ENCODE data around the gene BACH1.
"Not testable (repeated sequence)": the region's sequence is repeated elsewhere in the genome, so short reads cannot be mapped to it uniquely, and the experiment has no call there.

Gene BACH1

DNA sequence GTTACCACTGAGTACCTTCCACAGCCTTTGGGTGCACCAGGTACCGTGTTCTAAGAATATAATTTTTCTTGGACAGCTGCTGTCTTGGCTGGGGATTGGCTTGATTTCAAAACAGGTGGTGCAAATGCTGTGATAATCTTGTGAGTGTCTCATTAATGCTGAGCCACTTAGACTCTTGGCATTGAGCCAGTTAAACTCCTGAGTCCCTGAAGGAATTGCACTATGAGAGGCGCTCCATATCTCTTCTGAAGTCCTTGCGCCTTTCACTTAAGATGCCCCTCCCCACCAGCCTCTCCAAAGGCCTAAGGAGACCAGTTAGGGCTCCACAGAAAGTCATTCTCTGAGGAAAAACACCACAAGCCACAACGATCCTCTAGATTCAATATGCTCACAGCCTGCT, 51.0 kb downstream of the BACH1 start:
- no peak for DNase-seq (ENCODE audit: low read depth, low spot score)
- TF ChIP-seq, protein P1, sequence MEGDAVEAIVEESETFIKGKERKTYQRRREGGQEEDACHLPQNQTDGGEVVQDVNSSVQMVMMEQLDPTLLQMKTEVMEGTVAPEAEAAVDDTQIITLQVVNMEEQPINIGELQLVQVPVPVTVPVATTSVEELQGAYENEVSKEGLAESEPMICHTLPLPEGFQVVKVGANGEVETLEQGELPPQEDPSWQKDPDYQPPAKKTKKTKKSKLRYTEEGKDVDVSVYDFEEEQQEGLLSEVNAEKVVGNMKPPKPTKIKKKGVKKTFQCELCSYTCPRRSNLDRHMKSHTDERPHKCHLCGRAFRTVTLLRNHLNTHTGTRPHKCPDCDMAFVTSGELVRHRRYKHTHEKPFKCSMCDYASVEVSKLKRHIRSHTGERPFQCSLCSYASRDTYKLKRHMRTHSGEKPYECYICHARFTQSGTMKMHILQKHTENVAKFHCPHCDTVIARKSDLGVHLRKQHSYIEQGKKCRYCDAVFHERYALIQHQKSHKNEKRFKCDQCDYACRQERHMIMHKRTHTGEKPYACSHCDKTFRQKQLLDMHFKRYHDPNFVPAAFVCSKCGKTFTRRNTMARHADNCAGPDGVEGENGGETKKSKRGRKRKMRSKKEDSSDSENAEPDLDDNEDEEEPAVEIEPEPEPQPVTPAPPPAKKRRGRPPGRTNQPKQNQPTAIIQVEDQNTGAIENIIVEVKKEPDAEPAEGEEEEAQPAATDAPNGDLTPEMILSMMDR (IDR thresholded peaks at IDR 0.05; ENCODE audit: insufficient read depth, low read length, missing control alignments): no peak
- H3K4me3 ChIP-seq (ENCODE audit: low read depth, low read length): no peak overlapping the region
- POLR2A ChIA-PET: interaction anchor here (0.6 kb wide), 1 partner anchor 208 kb away, joined by 3 read pairs; no protein-coding TSS in a partner anchor
- CTCF ChIA-PET: interaction anchor here (1.2 to 2.5 kb wide), 6 partner anchors 10 to 261 kb away, joined by 3 to 9 read pairs (median 6); no protein-coding TSS in a partner anchor

DNA sequence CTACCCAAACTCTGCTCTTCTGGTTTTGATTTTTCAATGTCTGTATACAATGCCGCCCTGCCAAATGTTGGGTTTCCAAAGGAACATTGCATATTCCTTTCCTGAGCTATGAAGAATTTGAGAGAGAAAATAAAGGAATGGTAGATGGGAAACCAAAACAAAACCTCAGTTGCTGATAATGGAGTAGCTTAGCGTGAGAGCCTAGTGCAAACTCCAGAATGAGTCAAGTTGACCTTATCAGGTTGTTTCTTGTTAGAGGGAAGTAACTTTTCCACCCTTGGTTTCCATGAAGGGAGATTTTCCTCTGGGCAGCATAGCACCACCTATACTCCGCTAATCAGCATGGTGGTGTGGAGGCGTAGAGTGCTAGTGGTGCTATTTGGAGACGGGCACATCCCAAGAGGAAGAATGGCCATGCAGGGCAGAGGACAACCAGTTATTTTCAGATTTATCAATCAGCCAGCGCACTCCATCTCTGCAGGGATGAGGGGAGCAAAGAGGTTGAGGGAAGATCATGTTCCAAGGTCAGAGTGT, 51.6 kb downstream of the BACH1 start:
- no peak overlapping the region for H3K4me3 ChIP-seq (ENCODE audit: low read depth, low read length)
- TF ChIP-seq, protein P1 (IDR thresholded peaks at IDR 0.05; ENCODE audit: insufficient read depth, low read length, missing control alignments): no peak
- ChIA-PET CTCF (interaction anchor here (0.9 to 2.5 kb wide), 7 partner anchors 11 to 262 kb away, joined by 3 to 9 read pairs (median 6); no protein-coding TSS in a partner anchor), POLR2A (interaction anchor here (0.7 kb wide), 1 partner anchor 10 kb away, joined by 3 read pairs; no protein-coding TSS in a partner anchor)
- DNase-seq (ENCODE audit: low read depth, low spot score): no peak

DNA sequence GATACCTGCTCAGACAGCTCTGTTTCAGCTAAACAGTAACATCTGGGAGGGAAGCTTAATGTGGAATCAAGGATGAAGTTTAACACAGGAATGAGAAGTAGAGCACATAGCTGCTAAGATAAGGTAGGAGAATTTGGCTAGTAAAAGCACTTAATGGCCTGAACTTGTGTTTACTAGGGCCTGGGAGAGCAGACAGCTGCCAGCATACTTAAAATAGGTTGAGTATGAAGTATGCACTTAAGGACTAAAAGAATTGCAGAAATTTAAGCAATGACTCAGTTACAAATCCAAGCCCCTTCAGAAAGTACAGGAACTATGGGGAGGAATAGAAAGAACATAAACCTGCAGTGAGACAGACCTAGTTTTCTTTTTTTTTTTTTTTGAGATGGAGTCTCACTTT, 53.0 kb downstream of the BACH1 start:
- TF ChIP-seq, protein P1 (IDR thresholded peaks at IDR 0.05; ENCODE audit: insufficient read depth, low read length, missing control alignments): no peak
- H3K4me3 ChIP-seq (ENCODE audit: low read depth, low read length): no peak overlapping the region
- CTCF ChIA-PET: interaction anchor here (1.2 to 2.5 kb wide), 4 partner anchors 9 to 261 kb away, joined by 3 to 9 read pairs (median 6); no protein-coding TSS in a partner anchor
- POLR2A ChIA-PET: interaction anchor here (0.9 to 1.4 kb wide), 3 partner anchors 8 to 53 kb away, joined by 3 to 6 read pairs (median 4); partner anchors contain the start of gene BACH1
- DNase-seq (ENCODE audit: low read depth, low spot score): peak; percentile 74

DNA sequence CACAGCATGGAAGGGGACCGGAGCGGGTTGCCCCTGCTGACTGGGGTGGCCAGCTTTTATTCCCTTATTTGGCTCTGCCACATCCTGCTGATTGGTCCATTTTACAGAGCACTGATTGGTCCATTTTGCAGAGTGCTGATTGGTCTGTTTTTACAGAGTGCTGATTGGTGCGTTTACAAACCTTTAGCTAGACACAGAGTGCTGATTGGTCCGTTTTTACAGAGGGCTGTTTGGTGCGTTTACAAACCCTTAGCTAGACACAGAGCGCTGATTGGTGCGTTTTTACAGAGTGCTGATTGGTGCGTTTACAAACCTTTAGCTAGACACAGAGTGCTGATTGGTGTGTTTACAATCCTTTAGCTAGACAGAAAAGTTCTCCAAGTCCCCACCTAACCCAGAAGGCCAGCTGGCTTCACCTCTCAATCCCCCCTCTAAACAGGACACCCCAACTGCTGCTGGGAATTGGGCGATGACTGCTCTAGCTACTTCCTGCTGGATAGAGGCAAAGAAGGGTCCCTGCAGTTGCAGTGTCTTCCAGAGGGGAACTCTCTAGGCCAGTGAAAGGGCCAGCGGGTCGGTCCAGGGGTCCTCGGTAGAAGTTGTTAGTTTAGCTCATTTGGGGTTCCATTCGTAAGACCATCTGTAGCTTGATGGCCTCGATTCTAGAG, 56.5 kb downstream of the BACH1 start:
- not testable (repeated sequence) for H3K4me3 ChIP-seq (ENCODE audit: low read depth, low read length); DNase-seq (ENCODE audit: low read depth, low spot score)
- CTCF ChIA-PET: interaction anchor here (0.9 kb wide), 1 partner anchor 16 kb away, joined by 4 read pairs; no protein-coding TSS in a partner anchor
- POLR2A ChIA-PET: interaction anchor here (1.0 kb wide), 1 partner anchor 11 kb away, joined by 4 read pairs; no protein-coding TSS in a partner anchor

DNA sequence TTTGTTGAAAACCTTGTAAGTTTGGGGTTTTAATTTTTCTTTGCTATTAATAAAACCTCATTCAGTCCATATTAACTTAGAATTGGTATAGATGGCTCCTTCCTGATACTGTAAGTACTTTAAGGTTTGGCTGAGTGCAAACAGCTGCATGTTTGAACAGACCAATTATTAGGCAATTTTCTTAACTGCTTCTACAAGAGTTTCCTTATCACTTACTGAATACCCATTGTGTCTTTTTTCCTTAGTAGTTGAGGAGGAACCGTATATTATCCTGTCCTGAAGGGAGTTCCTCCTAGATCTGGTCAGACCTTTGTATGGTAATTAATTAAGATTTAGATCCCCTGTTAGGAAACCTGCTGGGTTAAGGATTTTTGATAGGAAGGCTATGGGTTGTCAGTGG, 57.6 kb downstream of the BACH1 start:
- DNase-seq (ENCODE audit: low read depth, low spot score); CTCF ChIA-PET; POLR2A ChIA-PET; H3K4me3 ChIP-seq (ENCODE audit: low read depth, low read length): not testable (repeated sequence)

DNA sequence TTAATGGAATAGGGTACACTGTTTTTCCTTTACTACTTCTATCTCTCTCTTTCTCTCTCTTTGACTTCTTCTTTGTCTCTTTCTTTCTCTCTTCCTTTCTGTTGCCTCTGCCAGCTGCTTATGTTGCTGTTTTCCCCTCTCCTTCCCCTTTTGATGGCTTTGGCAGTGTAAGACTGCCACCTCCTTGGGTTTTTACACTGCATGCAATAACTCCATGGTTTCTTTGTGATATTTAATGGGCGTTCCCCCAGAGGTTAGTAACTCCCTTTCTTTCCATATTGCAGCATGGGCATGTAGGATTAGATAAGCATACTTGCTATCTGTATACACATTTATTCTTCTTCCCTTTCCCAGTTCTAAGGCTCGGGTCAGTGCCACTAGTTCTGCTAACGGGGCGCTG, 58.1 kb downstream of the BACH1 start:
- POLR2A ChIA-PET; DNase-seq (ENCODE audit: low read depth, low spot score); H3K4me3 ChIP-seq (ENCODE audit: low read depth, low read length): not testable (repeated sequence)
- CTCF ChIA-PET: interaction anchor here (0.8 kb wide), 1 partner anchor 15 kb away, joined by 3 read pairs; no protein-coding TSS in a partner anchor

DNA sequence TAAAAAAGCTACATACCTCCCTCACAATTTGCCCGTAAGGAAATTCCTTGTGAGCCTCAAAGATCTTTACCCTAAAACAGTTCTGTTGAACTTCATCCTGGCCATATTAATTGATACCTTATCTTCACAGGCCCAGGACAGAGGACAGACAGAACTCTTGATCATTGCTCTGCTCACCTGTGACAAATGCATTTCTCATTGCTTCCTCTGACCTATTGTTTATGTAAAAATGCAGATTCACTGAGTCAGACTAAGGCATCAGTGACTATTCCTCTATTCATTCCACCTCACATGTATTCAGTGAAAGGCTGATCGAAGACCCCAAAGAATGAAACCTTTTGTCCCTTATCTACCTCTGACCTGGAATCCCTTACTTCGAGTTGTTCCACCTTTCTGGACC, 61.0 kb downstream of the BACH1 start:
- DNase-seq (ENCODE audit: low read depth, low spot score): no peak
- TF ChIP-seq, protein P1 (IDR thresholded peaks at IDR 0.05; ENCODE audit: insufficient read depth, low read length, missing control alignments): no peak
- CTCF ChIA-PET: interaction anchor here (1.2 to 4.2 kb wide), 7 partner anchors 9 to 271 kb away, joined by 3 to 24 read pairs (median 5); no protein-coding TSS in a partner anchor
- POLR2A ChIA-PET: interaction anchor here (0.7 kb wide), 1 partner anchor 229 kb away, joined by 3 read pairs; no protein-coding TSS in a partner anchor
- no peak overlapping the region for H3K4me3 ChIP-seq (ENCODE audit: low read depth, low read length)
